MM.1S (cell line): Measurements from ENCODE around the gene RAB3IL1.

ENCODE experiments used
- CTCF ChIP-seq: fragments of 300-600 bp; sonication (generic); IDR thresholded peaks from 2 replicates; pipeline ENCODE4 v1.5.1; 2016; ENCODE audit warnings: antibody characterized with exemption, low read length, mixed read lengths
- EZH2 ChIP-seq: fragments of 300-600 bp; sonication (generic); optimal IDR thresholded peaks from 2 replicates; pipeline ENCODE3; 2017; ENCODE audit warnings: low read depth, mild to moderate bottlenecking, antibody characterized with exemption, low read length, mixed read lengths

DNA sequence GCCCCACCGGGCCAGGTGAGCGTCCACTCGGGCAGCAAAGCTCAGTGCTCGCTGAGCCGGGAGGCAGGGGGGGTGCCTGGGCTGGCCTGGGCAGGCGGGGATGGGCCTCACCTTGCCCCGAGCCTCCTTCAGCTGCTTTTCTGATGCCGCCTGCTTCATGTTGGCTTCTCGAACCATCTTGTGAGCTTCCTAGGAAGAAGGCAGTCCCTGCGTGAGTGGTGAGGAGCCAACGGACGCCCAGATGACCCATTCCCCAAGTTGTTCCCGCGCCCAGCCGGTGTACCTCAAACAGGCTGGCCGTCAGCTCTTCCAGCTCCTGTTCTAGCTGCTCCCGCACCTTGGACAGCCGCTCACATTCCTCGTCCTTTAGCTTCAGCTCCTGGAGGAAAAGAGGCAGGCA, 10.1 kb downstream of the RAB3IL1 start:
- TF ChIP-seq CTCF (no peak), EZH2 (no peak)
